Activated naive CD8-positive, alpha-beta T cell (primary cell): Measurements from ENCODE around the gene SMTNL1.
A peak's percentile ranks its signal among the peaks of the same experiment; 100 is the strongest.

Experiments used
- H3K27ac Mint-ChIP-seq: one replicate; pipeline ENCODE4 v1.8.0; 2021; ENCODE audit warnings: mixed read lengths
- H3K27me3 Mint-ChIP-seq: one replicate; pipeline ENCODE4 v1.8.0; 2021; ENCODE audit warnings: mixed read lengths
- H3K36me3 Mint-ChIP-seq: one replicate; pipeline ENCODE4 v1.8.0; 2021; ENCODE audit warnings: mixed read lengths
- H3K4me1 Mint-ChIP-seq: one replicate; pipeline ENCODE4 v1.8.0; 2021; ENCODE audit warnings: low read depth, mixed read lengths
- H3K4me3 Mint-ChIP-seq: one replicate; pipeline ENCODE4 v1.8.0; 2021; ENCODE audit warnings: mild to moderate bottlenecking, mixed read lengths
- H3K9me3 Mint-ChIP-seq: one replicate; pipeline ENCODE4 v1.8.0; 2021; ENCODE audit warnings: low read depth, mixed read lengths

The SMTNL1 gene

GRCh38 chr11:57501953-57502352 is 35.4 kb upstream of the SMTNL1 start:
- H3K27ac Mint-ChIP-seq, result no peak overlapping the region
- no peaks in the 10 kb centered on the region for H3K9me3 Mint-ChIP-seq
- peaks cover 6% of the 10 kb centered on the region for H3K4me1 Mint-ChIP-seq

GRCh38 chr11:57502376-57502775 is 35.0 kb upstream of the SMTNL1 start:
- peaks cover 6% of the 10 kb centered on the region for H3K4me1 Mint-ChIP-seq
- peaks cover 10% of the 10 kb centered on the region for H3K36me3 Mint-ChIP-seq
- H3K4me3 Mint-ChIP-seq, result no peak overlapping the region
- H3K27me3 Mint-ChIP-seq, result no peaks in the 10 kb centered on the region
- H3K27ac Mint-ChIP-seq, result no peak overlapping the region
- no peaks in the 10 kb centered on the region for H3K9me3 Mint-ChIP-seq

More at GRCh38 chr11:57501953-57502352, 35.4 kb upstream of the SMTNL1 start:
- H3K36me3 Mint-ChIP-seq, result peaks cover 10% of the 10 kb centered on the region
- no peaks in the 10 kb centered on the region for H3K27me3 Mint-ChIP-seq
- H3K4me3 Mint-ChIP-seq, result no peak overlapping the region

DNA sequence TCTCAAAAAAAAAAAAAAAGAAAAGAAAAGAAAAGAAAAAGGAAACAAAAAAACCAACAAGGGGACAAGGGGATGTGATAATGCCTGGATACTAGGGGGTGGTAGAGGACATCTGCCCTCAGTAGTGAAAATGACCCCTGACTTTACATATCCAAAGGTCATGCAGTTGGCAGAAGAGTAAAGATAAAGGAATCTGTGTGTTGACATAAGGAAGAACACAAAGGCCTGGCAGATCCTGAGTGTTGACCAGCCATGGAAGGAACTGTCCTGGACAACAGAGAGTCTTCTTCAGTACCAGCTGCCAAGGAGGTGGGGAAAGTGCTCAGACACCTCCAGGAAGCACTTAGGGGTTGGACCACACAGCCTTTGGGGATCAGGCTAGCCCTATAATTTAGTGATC is 34.5 kb upstream of the SMTNL1 start:
- no peaks in the 10 kb centered on the region for H3K9me3 Mint-ChIP-seq

DNA sequence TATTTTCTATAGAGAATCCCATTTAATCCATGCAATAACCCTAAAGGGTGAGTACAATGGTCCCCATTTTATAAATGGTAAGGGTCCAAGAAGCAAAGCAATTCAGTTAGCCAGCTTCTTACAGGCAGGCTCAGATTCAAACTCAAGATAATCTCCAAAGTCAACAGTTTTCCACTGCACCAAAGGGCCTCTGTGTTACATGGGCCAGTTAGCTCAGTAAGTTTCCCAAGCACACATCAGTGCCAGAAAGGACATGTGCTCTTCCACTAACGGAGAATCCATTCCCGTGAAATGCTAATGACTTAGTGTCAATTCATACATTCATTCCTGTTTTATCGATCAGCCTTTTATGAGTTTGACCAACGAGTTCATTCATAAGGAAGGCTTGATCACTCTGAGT is 32.9 kb upstream of the SMTNL1 start:
- Mint-ChIP-seq H3K9me3 (no peaks in the 10 kb centered on the region), H3K27ac (peak overlapping the region; percentile 16), H3K36me3 (peaks cover 10% of the 10 kb centered on the region), H3K27me3 (no peaks in the 10 kb centered on the region), H3K4me1 (peaks cover 6% of the 10 kb centered on the region), H3K4me3 (no peak overlapping the region)

More for the DNA sequence above, 34.5 kb upstream of the SMTNL1 start:
- H3K4me1 Mint-ChIP-seq, result peaks cover 6% of the 10 kb centered on the region
- H3K27ac Mint-ChIP-seq, result no peak overlapping the region
- peaks cover 10% of the 10 kb centered on the region for H3K36me3 Mint-ChIP-seq
- no peak overlapping the region for H3K4me3 Mint-ChIP-seq
- H3K27me3 Mint-ChIP-seq, result no peaks in the 10 kb centered on the region

DNA sequence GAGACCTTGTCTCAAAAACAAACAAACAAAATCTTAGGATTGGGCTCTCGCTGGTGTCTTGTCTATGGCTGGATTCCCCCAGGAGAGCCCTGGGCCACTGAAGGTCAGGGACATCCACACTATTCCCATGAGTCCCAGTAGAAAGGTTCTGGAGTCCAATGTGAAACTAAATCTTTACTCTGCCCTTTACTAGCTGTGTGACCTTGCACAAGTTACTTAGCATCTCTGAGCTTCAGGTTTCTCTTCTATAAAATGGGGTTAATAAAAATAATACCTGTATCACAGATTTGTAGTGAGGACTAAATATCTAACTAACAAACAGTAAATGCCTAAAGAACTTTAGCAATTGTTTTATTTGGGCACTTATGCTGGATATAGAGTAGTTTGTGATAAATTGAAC is 30.9 kb upstream of the SMTNL1 start:
- Mint-ChIP-seq H3K4me1 (peaks cover 5% of the 10 kb centered on the region), H3K9me3 (no peaks in the 10 kb centered on the region), H3K27me3 (no peaks in the 10 kb centered on the region), H3K4me3 (no peak overlapping the region), H3K27ac (no peak overlapping the region), H3K36me3 (peaks cover 3% of the 10 kb centered on the region)

DNA sequence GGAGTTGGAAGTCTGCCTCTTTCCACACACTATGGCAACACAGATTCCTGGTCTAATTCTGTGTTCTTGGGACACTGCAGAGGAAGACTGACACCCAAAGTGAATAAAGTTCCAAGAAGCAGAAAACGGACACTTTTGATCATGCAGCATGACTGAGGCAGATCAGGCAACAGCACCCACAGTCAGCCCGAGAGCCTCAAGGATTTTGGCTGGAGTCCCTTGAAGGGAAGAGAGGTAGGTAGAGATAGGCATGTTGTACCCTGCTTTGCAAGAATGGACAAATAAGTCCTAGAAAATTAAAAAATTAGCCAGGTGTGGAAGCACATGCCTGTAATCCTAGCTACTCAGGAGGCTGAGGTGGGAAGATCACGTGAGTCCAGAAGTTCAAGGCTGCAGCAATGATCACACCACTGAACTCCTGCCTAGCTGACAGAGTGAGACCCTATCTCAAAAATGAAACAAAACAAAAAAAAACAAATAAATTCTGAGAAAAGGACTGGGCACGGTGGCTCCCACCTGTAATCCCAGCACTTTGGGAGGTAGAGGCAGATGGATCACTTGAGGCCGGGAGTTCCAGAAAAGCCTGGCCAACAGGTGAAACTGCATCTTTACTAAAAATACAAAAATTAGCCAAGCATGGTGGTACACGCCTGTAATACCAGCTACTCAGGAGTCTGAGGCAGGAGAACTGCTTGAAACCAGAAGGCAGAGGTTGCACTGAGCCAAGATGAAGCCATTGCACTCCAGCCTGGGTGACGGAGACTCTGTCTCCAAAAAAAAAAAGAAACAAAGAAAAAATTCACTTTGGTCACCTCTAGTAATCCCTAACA is 28.8 kb upstream of the SMTNL1 start:
- Mint-ChIP-seq H3K27me3 (no peaks in the 10 kb centered on the region), H3K4me1 (peaks cover 25% of the 10 kb centered on the region), H3K36me3 (peaks cover 3% of the 10 kb centered on the region), H3K4me3 (no peak overlapping the region), H3K9me3 (no peaks in the 10 kb centered on the region), H3K27ac (no peak overlapping the region)

DNA sequence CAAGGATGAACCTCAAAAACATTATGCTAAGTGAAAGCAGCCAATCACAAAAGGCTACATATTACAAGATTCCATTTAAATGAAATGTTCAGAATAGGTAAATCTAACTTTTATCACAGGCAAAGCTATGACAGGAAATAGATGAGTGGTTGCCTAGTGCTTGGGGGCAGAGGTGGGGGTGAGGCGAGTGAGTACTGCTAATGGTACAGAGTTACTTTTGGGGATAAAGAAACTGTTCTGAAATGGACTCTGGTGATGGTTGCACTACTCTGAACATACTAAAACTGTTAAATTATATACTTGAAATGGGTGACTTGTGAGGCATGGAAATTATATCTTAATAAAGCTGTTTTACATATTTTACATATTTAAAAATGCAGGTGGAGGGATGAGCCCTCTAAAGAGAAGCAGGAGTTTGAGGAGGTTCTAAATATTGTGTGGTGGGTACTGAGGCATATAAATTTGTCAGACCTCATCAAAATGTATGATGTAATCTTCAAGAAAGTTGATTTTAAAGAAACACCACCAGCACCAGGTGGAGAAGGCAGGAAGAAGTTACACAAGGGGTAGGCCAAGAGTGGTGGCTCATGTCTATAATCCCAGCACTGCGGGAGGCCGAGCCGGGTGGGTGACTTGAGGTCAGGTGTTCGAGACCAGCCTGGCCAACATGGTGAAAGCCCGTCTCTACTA is 25.5 kb upstream of the SMTNL1 start:
- Mint-ChIP-seq H3K36me3 (no peaks in the 10 kb centered on the region), H3K27ac (peak overlapping the region; percentile 78), H3K27me3 (no peaks in the 10 kb centered on the region), H3K4me1 (peaks cover 36% of the 10 kb centered on the region), H3K4me3 (peak overlapping the region; percentile 57), H3K9me3 (no peaks in the 10 kb centered on the region)

- H3K27ac Mint-ChIP-seq, result peak overlapping the region; percentile 78
- H3K4me1 Mint-ChIP-seq, result peaks cover 36% of the 10 kb centered on the region
- peak overlapping the region; percentile 96 for H3K4me3 Mint-ChIP-seq
- H3K36me3 Mint-ChIP-seq, result no peaks in the 10 kb centered on the region
- no peaks in the 10 kb centered on the region for H3K27me3 Mint-ChIP-seq
- H3K9me3 Mint-ChIP-seq, result no peaks in the 10 kb centered on the region
Measured at GRCh38 chr11:57512646-57513451, 24.5 kb upstream of the SMTNL1 start.

DNA sequence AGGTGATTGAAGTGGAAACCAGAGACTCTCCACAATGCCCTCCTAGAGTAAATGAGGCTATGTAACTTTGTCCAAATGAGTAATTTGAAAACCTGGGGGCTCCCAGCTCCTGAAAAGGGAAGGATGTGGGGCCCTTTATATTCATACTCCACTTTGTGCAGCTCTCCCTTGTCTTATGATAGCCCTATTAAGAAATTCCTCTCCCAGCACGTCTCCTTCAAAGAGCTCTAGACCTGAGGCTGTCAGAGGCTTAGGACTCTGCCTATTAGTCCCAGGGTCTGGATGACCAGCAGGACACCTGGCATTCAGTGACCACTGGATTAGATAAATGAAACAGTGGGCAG is 24.0 kb upstream of the SMTNL1 start:
- Mint-ChIP-seq H3K4me3 (peak overlapping the region; percentile 96), H3K9me3 (no peaks in the 10 kb centered on the region), H3K27me3 (no peaks in the 10 kb centered on the region), H3K27ac (peak overlapping the region; percentile 84), H3K4me1 (peaks cover 36% of the 10 kb centered on the region), H3K36me3 (no peaks in the 10 kb centered on the region)

GRCh38 chr11:57513911-57514537 is 23.4 kb upstream of the SMTNL1 start:
- Mint-ChIP-seq H3K4me1 (peaks cover 36% of the 10 kb centered on the region), H3K27ac (peak overlapping the region; percentile 84), H3K9me3 (no peaks in the 10 kb centered on the region), H3K4me3 (peak overlapping the region; percentile 96), H3K27me3 (no peaks in the 10 kb centered on the region), H3K36me3 (no peaks in the 10 kb centered on the region)

DNA sequence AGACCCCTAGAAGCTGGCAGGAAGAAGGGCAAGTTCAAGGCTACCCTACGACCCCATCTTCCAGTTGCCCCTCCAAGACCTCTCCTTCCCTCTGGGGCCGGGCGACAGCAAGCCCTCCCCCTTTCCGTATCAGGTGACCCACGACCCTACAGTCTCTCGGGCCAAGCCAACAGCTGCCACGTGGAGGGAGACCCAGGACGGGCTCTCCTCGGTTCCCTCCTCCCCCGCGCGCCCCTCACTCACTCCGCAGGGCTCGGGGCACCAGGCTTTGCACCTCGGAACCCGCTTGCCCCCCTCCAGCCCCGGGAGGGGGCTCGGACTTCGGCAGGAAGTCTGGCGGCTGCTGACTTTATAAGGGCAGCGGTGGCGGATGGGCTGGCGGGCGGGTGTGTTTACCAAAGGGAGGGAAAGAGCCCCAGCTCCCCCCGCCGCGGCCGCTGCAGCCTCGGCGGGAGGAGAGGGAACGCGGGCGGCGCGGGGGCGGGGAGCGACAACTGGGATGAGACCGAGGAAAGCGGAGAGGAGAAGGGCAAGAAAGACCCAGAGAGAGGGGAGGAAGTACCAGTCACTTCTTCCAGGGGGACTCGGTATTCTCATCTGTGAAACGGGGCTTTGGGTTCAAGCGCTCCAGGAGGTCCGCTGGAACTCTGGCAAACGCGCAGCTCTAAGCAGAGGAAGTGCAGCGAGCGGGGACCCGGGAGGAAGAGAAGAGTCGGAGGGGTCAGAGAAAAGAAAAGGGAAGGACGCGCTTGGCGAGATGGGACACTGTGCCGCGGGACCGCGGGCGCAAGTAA is 22.7 kb upstream of the SMTNL1 start:
- Mint-ChIP-seq H3K27me3 (no peaks in the 10 kb centered on the region), H3K9me3 (no peaks in the 10 kb centered on the region), H3K4me3 (peak overlapping the region; percentile 96), H3K4me1 (peaks cover 35% of the 10 kb centered on the region), H3K27ac (peak overlapping the region; percentile 92), H3K36me3 (no peaks in the 10 kb centered on the region)

- H3K4me1 Mint-ChIP-seq, result peaks cover 33% of the 10 kb centered on the region
- H3K36me3 Mint-ChIP-seq, result no peaks in the 10 kb centered on the region
- peak within 1 kb of the TSS; percentile 96 for H3K4me3 Mint-ChIP-seq
- H3K27ac Mint-ChIP-seq, result peak within 1 kb of the TSS; percentile 92
- H3K27me3 Mint-ChIP-seq, result no peaks in the 10 kb centered on the region
- H3K9me3 Mint-ChIP-seq, result no peaks in the 10 kb centered on the region
Measured at GRCh38 chr11:57515332-57516060, 21.9 kb upstream of the SMTNL1 start, which contains the start of gene SLC43A1. SLC43A1 (minus strand) TSS chr11:57515702; CDS start chr11:57514111, 1,591 bp downstream.

GRCh38 chr11:57516061-57516443 is 21.3 kb upstream of the SMTNL1 start:
- Mint-ChIP-seq H3K4me3 (peak overlapping the region; percentile 95), H3K27me3 (no peaks in the 10 kb centered on the region), H3K36me3 (no peaks in the 10 kb centered on the region), H3K9me3 (no peaks in the 10 kb centered on the region), H3K27ac (peak overlapping the region; percentile 75), H3K4me1 (peaks cover 33% of the 10 kb centered on the region)
